GM12892 (cell line): ENCODE measurements around the gene TRIM29.

Source experiments
- POLR2A ChIP-seq: IDR thresholded peaks from 2 replicates; pipeline ENCODE4 v1.6.1; 2011; ENCODE audit warnings: low read depth, low read length, control low read depth
- POLR2AphosphoS5 ChIP-seq: IDR thresholded peaks from 2 replicates; pipeline ENCODE4 v1.6.1; 2011; ENCODE audit warnings: low read depth, low read length, control low read depth
- TAF1 ChIP-seq: IDR thresholded peaks from 2 replicates; pipeline ENCODE4 v1.6.1; 2011; ENCODE audit warnings: low read depth, mild to moderate bottlenecking, control low read depth, low read length, borderline replicate concordance

- no peak for TF ChIP-seq POLR2A
- TF ChIP-seq TAF1, result no peak
- TF ChIP-seq POLR2AphosphoS5, result no peak
Measured at GRCh38 chr11:120185706-120186455, 48.0 kb upstream of the TRIM29 start.
